BJ (cell line): Measurements from ENCODE around the gene ATP11A. TPM values are rescaled to one million over a fixed set of nuclear protein-coding genes. Genes with fewer than 3 reads are reported as not detected.

Experiments
- CTCF ChIA-PET: fragments of 350-600 bp; formaldehyde crosslinking; extraction: SDS; loops from one replicate; lab custom pipeline; 2021; ENCODE audit warnings: antibody characterized with exemption, inconsistent platforms; lab: Yijun Ruan, JAX
- POLR2A ChIA-PET: fragments of 300-600 bp; sonication (Branson Sonifier 250); formaldehyde crosslinking; extraction: SDS; loops from one replicate; lab custom pipeline; 2021; ENCODE audit warnings: antibody characterized with exemption; lab: Charles Lee
- DNase-seq: peaks from one replicate; pipeline ENCODE4 v3.0.0-alpha.2; 2011; ENCODE audit warnings: low read depth
- H3K27me3 ChIP-seq: 2 replicates; pipeline ENCODE4 v1.6.0; 2011; ENCODE audit warnings: low read length; ENCODE audit not compliant: control insufficient read depth, insufficient read depth
- H3K36me3 ChIP-seq: 2 replicates; pipeline ENCODE4 v1.5.1; 2011; ENCODE audit warnings: low read length; ENCODE audit not compliant: control insufficient read depth, insufficient read depth
- H3K4me3 ChIP-seq: 2 replicates; pipeline ENCODE4 v1.5.1; 2011; ENCODE audit warnings: low read depth, mild to moderate bottlenecking, control low read depth, low read length
- polyA plus RNA-seq: library from polyadenylated mRNA; depleted of rRNA; stranded (reverse); fragments of >200 nt; gene quantifications from 2 replicates; pipeline ENCODE4 v1.2.3, GENCODE V29; 2011
- TF ChIP-seq, protein P1 (sequence below): IDR thresholded peaks from 2 replicates; pipeline ENCODE4 v1.5.1; 2011; ENCODE audit warnings: low read depth, mild to moderate bottlenecking, control low read depth, inconsistent platforms, low read length, moderate library complexity; ENCODE audit not compliant: insufficient read depth

The ATP11A gene
- polyA plus RNA-seq, 1 experiment = 1.9 TPM

DNA sequence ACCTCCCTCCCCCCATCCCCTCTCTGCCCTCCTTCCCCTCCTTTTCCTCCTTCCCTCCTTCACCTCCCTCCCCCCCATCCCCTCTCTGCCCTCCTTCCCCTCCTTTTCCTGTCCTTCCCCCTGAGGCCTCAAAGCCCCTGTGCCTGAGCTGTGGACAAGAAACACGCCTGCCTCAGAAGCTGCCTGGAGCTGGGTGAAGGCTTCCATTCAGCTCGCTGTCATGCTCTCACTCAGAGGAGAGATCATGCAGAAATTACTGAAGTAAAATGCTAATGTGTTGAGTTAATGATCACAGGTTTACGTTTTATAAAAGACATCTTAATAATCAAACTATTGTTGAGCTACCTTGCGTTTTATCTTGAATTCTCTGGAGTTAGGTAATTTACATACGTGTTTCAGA lies 114.5 kb downstream of the ATP11A start:
- no peak for DNase-seq
- ChIA-PET POLR2A (no interaction called here), CTCF (interaction anchor here (0.6 kb wide), 1 partner anchor 58 kb away, joined by 3 read pairs; no protein-coding TSS in a partner anchor)
- Histone ChIP-seq H3K4me3 (no peak overlapping the region), H3K36me3 (no peaks in the 10 kb centered on the region; the same call in 1 of the 2 replicates), H3K27me3 (no peaks in the 10 kb centered on the region)
- TF ChIP-seq, protein P1, sequence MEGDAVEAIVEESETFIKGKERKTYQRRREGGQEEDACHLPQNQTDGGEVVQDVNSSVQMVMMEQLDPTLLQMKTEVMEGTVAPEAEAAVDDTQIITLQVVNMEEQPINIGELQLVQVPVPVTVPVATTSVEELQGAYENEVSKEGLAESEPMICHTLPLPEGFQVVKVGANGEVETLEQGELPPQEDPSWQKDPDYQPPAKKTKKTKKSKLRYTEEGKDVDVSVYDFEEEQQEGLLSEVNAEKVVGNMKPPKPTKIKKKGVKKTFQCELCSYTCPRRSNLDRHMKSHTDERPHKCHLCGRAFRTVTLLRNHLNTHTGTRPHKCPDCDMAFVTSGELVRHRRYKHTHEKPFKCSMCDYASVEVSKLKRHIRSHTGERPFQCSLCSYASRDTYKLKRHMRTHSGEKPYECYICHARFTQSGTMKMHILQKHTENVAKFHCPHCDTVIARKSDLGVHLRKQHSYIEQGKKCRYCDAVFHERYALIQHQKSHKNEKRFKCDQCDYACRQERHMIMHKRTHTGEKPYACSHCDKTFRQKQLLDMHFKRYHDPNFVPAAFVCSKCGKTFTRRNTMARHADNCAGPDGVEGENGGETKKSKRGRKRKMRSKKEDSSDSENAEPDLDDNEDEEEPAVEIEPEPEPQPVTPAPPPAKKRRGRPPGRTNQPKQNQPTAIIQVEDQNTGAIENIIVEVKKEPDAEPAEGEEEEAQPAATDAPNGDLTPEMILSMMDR = no peak

DNA sequence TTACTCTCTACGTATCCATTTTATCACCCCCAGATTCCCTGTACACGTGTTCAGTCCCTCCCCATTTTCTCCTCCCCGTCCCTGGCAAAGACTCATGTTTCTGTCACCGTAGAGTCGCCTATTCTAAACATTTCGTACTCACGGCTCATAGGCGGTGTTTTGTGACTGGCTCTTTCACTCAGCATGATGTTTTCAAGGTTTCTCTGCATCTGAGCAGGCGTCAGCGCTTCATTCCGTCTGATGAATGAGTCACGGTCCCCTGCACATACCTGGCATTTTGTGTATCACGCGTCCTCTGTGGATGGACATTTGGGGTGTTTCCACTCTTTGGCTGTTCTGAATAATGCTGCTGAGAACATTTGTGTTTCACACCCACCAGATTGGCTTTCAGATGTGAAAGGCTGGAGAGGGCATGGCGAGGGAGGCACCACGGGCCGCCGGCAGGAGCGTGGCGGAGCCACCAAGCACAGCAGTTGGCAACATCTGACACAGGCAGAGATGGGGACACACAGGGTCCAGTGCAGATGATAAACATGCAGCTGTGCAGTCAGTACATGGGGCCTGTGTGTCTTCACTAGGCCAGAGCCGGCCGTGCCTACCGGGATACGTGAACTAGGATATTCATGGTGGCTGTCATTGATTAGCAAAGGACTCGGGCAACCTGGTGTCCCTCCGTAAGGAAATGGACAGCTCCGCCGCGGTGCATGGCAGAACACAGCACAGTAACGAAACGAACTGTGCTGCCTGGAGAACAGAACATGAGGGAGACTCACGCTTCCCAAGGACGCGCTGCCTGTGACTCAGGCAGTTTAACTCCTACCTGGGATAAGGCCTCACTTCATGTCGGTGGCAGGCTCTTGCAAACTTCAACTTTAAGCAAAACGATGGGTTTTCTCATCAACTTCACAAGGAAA lies 117.2 kb downstream of the ATP11A start:
- no peaks in the 10 kb centered on the region; the same call in 1 of the 2 replicates for H3K36me3 ChIP-seq
- H3K27me3 ChIP-seq = no peaks in the 10 kb centered on the region
- TF ChIP-seq, protein P1 = no peak
- DNase-seq = no peak
- ChIA-PET POLR2A (no interaction called here), CTCF (no interaction called here)
- no peak overlapping the region for H3K4me3 ChIP-seq

DNA sequence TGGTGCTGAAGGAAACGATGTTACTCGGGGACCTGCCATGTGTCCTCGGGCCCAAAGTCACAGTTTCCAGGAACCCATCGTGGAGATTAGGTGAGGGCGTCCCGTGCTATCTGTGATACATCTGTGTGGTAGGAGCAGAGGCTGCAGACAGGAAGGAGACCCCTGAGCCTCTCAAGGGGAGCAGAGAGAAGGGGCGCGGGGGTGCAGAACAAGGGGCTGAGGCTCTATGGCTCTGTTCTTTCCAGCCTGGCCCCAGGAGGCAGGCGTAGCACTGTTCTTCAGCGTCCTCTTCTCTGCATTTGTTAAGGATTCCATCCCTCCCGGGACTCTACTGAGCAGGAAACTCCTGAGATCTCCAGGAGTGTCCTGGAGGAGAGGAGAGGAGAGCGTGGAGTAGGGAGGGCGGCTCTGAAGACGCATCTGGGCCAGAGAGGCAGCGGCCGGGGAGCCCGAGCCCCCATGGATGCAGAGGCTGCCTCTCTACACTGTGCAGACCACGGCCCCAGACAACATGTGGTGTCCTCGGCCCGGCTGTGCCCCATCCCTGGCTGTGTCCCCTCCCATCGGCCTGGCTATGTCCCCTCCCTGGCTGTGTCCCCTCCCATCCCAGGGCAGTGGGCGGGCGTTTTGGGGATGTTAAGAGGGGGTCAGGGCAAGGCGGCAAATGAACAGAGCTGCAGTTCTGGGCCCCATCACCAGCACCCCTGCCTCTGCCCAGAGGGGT lies 118.0 kb downstream of the ATP11A start:
- ChIA-PET POLR2A (no interaction called here), CTCF (no interaction called here)
- H3K36me3 ChIP-seq = no peaks in the 10 kb centered on the region; the same call in 1 of the 2 replicates
- TF ChIP-seq, protein P1 = no peak
- no peak for DNase-seq
- H3K27me3 ChIP-seq = no peaks in the 10 kb centered on the region
- no peak overlapping the region for H3K4me3 ChIP-seq

DNA sequence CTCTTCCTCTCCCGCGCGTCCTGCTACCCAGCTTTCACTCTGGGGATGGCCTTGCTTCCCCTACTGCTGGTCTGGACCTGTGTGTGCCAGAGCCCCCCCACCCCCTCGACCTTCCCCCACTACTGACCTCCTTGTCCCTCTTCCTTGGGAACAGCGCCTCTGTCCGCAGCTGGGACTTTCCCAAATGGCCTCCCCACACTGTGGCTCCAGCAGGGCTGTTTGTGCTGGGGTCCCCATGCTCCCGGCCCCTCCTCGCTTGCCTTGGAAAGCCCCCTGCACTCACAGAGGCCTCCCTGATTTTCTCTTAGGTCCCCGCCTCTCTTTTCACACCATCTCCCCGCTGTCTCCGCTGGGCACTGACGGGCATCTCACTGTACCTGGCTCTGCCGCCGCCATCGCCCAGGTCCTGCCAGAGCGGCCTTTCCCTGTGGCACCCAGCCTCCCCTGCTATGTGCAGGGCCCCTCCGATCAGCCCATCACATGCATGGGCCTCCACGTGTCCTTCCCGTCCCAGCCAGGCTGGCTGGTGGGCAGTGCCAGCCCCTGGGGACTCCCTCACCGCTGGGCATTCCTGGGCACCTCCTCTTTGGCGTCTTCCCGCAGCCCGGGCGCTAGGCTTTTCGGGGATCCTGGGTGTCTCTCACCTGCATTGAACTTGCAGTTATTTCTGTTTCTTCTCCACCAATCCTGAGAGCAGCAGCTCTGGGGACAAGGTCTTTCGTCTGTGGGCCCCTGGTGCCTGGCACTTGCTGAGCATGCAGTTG lies 118.7 kb downstream of the ATP11A start:
- no peaks in the 10 kb centered on the region for H3K27me3 ChIP-seq
- DNase-seq = no peak
- ChIA-PET POLR2A (no interaction called here), CTCF (no interaction called here)
- H3K4me3 ChIP-seq = no peak overlapping the region
- TF ChIP-seq, protein P1 = no peak
- H3K36me3 ChIP-seq = no peaks in the 10 kb centered on the region; the same call in 1 of the 2 replicates
